HG02943 (cell line): ENCODE measurements around the gene DNAJB11.

ENCODE experiments used
- ATAC-seq: cut with Tn5 transposase; IDR thresholded peaks from one replicate; pipeline ENCODE4 v1.9.1; 2021; ENCODE audit warnings: mild to moderate bottlenecking, low read depth, moderate library complexity; ENCODE audit not compliant: unreplicated experiment

Gene DNAJB11

DNA sequence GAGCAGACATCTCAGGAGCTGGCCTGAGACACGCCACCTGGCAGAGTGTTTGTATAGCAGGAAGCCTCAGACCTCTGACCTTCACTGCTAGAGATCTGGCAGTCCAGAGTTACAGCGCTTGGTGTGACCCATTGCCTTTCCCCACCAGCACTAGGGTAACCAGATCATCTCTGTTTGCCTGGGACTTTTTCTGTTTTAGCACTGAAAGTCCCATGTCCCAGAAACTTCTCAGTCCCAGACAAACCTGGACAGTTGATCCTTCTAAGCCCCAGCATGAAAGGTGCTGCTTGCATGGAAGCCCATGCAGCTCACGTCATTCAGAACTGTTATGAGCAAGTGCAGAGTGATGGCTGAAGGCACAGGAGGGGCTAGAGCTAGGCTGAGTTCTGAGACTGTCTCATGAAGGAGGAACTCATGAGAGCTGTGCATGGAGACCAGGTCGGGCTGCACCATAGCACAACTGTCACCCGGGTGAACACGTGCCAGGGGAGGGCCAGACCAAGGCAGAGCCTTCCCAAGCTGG lies 24.1 kb downstream of the DNAJB11 start:
- no peak for ATAC-seq

GRCh38 chr3:186596568-186597287 lies 26.2 kb downstream of the DNAJB11 start:
- no peak for ATAC-seq

- ATAC-seq: no peak
These were observed 27.7 kb downstream of the DNAJB11 start for GRCh38 chr3:186598108-186598784.

DNA sequence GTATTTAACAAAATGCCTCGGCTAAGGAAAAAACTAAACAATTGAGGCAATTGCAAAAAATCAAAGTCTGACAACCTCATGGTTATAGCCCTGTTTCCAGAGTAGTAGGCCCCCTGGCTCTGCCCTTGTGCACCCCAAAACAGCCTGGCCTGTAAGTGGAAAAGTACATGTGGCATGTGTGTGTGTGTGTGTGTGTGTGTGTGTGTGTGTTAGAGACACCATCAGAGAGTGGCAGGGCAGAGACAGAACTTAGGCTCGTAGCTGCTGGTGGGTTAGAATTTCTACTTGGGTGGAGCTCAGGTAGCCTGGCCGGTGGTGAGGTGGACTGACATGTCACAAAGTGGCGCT lies 28.2 kb downstream of the DNAJB11 start:
- ATAC-seq: no peak

GRCh38 chr3:186599142-186599784 lies 28.7 kb downstream of the DNAJB11 start:
- ATAC-seq: no peak

DNA sequence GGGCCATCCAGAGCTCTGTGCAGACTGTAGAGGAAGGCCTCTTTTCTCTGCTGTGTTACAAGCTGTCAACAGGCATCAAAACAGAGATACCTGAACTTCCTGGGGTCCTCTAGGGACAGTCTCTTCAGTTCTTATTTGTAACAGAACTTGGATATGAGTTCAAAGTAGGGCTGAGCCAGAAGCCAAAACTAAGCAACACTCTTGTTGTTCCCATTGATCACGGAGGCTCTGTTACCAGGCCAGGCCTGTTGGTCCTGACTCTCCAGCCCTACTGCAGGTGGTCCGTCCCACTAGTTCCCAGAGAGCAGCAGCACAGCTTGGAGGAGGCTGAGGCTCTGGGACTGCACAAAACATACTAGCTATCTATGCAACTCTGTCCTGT lies 29.3 kb downstream of the DNAJB11 start:
- no peak for ATAC-seq

DNA sequence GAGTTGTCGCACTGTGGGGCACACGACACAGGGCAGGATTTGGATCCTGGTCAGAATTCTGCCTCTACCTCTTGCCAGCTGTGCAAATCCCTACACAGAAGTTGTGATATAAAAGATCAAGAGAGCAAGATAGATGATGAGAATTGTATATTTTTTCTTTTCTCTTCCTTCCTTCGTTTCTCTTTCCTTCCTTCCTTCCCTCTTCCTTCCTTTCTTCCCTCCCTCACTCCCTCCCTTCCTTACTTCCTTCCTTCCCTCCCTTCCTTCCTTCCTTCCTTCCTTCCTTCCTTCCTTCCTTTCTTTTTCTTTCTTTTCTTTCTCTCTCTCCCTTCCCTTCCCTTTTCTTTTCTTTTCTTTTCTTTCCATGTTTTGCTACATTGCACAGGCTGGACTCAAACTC lies 30.4 kb downstream of the DNAJB11 start:
- no peak for ATAC-seq

GRCh38 chr3:186603159-186603558 lies 32.6 kb downstream of the DNAJB11 start:
- ATAC-seq: no peak

- ATAC-seq: no peak
These were observed 34.6 kb downstream of the DNAJB11 start for GRCh38 chr3:186605078-186605477.

- ATAC-seq: no peak
These were observed 35.3 kb downstream of the DNAJB11 start for GRCh38 chr3:186605561-186606545.

DNA sequence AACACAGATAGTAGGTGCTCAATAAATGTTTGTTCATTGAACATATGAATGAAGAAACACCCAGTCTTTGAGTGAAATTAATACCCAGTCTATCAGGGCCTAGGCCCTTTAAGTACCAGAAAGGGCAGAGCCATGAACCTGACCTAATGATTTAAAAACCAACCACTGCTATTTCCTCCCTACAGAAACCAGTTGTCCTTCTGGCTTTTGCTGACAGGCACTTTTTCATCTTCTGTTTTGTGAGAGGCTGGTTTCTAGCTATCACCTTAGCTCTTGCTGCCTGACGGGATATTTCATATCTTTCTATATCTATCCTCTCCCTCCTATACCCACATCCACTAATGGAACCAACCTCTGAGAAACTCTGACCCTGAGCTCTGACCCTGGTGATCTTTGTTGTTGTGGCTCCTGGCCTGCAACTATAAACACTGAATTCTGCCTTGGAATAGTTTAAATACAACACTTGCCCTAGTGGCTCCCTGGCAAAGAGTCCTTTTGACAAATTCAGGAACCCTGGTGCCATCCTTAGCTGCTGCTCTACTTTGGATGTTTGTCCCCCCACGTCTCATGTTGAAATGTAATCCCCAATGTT lies 38.2 kb downstream of the DNAJB11 start:
- no peak for ATAC-seq

DNA sequence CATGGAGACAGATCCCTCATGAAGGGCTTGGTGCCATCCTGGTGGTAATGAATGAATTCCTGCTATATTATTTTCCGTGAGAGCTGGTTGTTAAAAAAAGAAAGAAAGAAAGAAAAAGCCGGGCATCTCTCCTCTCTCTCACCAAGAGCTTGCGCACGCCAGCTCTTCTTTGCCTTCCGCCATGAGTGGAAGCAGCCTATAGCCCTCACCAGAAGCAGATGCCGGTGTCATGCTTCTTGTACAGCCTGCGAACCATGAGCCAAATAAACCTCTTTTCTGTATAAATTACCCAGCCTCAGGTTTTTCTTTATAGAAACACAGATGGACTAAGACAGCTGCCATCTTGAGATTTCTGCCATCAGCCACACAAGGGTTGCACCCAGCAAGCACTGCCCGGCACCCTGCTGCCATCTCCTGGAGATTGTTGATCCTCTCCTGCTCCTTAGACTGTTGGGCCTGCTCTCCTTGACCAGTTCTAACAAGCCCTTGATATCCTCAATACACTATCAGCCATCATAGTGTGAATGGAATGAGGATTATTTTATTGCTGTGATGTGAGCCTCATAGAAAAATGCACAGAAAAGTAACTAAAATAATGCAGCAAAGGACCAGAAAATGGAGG lies 38.8 kb downstream of the DNAJB11 start:
- ATAC-seq: no peak

DNA sequence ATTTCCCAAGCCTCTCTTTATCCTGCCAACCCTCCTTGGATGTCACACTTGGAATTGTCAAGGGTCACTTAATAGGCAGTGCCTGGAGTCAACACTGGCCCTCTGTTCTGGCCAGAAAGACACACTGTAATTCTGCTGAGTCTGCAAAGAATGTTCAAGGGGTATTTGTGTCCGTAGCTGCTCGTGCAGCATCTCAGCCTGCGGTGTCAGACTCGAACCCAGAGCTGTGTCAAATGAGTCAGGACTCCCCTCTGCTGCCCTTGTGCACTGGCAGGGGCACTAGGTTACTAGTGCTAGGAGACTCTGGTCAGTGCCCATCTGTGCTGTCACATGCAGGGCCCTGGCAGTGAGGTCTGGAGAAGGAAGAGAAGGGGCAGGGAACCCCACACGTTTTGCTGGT lies 41.5 kb downstream of the DNAJB11 start:
- no peak for ATAC-seq

- ATAC-seq: no peak
These were observed 42.5 kb downstream of the DNAJB11 start, which contains the start of gene AHSG for GRCh38 chr3:186612721-186613636. AHSG (plus strand) TSS chr3:186613060; CDS start chr3:186613142, 82 bp downstream.

DNA sequence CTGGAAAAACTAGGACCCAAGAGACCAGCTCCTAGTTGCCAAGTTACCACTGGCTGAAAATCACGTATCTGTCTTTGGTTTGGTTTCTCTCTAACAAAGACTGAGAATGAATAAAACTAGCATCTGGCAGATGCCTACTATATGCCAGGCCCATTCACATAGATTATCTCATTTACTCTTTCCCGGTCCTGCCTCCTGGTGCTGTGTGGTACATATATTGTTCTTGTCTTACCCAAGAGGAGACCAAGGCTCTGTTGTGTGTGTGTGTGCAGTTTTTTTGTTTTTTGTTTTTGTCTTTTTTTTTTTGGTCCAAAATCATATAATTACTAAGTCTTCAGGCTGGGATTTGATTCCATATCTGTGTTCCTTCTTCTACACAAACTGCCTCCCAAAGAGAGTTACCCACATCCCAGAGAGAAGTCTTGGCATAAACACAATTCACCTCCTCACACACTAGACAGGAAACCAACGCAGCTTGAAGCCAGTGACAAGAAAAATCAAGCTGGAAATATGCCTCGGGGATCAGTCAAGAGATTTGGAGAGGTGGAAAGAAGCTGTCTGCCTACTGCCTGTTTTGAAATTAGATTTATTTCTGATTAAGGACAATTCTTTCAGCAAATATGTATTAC lies 43.2 kb downstream of the DNAJB11 start:
- no peak for ATAC-seq

DNA sequence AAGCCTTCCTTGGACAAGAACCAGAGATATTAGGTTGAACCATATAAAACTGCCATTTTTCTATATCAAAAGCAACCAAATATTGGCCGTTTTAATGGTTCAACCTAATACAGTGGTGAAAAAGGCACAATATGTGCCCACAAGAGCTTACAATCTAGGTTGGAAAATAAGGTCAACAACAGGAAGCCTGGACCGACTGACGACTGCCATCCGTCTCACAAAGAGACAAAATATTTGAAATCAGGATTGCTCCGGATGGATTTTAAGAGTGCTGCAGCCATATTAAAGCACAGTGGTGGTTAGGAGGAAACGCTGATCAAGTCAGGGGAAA lies 43.7 kb downstream of the DNAJB11 start:
- no peak for ATAC-seq

DNA sequence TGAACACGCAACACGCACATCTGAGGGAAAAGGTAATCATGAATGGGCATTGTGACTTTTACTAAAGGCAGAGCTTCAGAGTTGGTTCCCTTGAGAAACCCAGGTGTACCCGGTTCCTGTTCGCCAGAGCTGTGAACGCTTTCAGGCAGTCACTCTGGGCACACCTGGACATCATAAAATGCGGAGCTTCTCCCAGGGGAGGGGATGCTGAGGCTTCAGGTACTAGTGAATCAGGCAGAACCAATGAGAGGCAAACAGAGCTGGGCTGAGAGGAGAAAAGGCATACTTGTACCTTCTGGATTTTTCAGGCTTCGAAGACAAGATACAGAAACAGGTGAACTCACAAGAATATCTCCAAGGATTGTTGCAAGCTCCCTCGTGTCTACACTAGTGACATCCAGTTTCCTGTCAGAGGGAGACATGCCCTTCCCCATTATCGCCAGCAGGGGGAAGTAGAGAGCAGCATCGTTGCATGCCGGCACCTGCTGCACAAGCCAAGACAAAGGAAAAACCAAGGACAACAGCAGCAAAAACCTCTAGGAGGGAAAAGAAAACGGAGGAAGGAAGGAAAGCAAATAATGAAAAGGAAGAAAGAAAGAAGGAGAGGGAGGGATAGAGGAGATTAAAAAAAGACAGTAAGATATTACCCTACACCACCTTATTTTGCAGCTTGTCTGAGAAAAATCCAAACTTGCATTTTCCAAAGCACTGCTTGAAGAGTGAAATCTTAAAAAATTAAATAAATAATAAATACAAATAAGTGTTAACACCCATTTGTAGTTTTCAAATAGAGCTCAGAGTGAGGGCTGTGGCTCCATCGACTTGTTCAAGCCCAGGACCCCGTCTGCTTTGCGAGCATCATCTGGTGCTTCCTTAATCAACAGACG lies 44.3 kb downstream of the DNAJB11 start:
- ATAC-seq: no peak
